HEK293 (cell line): ENCODE measurements around the gene MDFI.

ENCODE experiments used
- CTCF ChIP-seq: fragments of 450-650 bp; formaldehyde crosslinking; IDR thresholded peaks from 2 replicates; pipeline ENCODE4 v1.5.1; 2016; ENCODE audit warnings: missing biosample characterization, missing genetic modification characterization
- MEIS1 ChIP-seq: sonication (generic); formaldehyde crosslinking; IDR thresholded peaks from 2 replicates; pipeline ENCODE4 v1.8.1; 2022; ENCODE audit warnings: missing genetic modification reagents, mild to moderate bottlenecking, borderline replicate concordance
- SALL2 ChIP-seq: fragments of 450-650 bp; formaldehyde crosslinking; IDR thresholded peaks from 2 replicates; pipeline ENCODE4 v1.5.0; 2017; ENCODE audit warnings: missing biosample characterization, mild to moderate bottlenecking, missing genetic modification characterization, borderline replicate concordance
- ZNF560 ChIP-seq: fragments of 450-650 bp; formaldehyde crosslinking; IDR thresholded peaks from 2 replicates; pipeline ENCODE4 v1.5.1; 2017; ENCODE audit warnings: missing biosample characterization, missing genetic modification characterization, borderline replicate concordance
- ZNF610 ChIP-seq: fragments of 450-650 bp; formaldehyde crosslinking; IDR thresholded peaks from 2 replicates; pipeline ENCODE4 v1.5.1; 2016; ENCODE audit warnings: missing biosample characterization, missing genetic modification characterization, borderline replicate concordance
- ZNF707 ChIP-seq: fragments of 450-650 bp; formaldehyde crosslinking; IDR thresholded peaks from 2 replicates; pipeline ENCODE4 v1.5.1; 2016; ENCODE audit warnings: missing biosample characterization, missing genetic modification characterization
- TF ChIP-seq, protein P1 (sequence below): fragments of 450-650 bp; formaldehyde crosslinking; IDR thresholded peaks from 2 replicates; pipeline ENCODE4 v1.5.1; 2016; ENCODE audit warnings: missing biosample characterization, missing genetic modification characterization
- TF ChIP-seq, protein P2 (sequence below): fragments of 450-650 bp; formaldehyde crosslinking; IDR thresholded peaks from 2 replicates; pipeline ENCODE4 v1.5.1; 2016; ENCODE audit warnings: missing biosample characterization, missing genetic modification characterization

DNA sequence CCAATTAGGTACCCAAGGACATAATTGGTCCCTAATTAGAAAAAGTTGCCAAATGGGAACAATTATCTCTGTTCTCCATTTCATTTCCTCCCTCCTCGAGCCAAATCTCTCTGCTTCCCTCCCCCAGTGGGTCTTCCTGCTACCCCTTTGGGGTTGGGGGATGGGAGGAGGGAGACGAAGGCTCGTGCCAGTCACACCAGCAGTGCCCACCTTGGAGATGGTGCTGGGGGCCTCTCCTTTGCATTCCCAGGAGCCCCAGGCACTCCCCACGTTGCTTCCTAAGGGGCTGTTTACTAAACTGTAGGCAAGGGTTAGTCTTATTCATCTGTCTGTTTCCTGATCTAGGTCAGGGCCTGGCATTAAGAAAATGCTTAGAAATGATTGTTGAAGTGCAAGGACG, 33.1 kb downstream of the MDFI start:
- no peak for TF ChIP-seq CTCF (tag by site-specific recombination)
- TF ChIP-seq, protein P1, sequence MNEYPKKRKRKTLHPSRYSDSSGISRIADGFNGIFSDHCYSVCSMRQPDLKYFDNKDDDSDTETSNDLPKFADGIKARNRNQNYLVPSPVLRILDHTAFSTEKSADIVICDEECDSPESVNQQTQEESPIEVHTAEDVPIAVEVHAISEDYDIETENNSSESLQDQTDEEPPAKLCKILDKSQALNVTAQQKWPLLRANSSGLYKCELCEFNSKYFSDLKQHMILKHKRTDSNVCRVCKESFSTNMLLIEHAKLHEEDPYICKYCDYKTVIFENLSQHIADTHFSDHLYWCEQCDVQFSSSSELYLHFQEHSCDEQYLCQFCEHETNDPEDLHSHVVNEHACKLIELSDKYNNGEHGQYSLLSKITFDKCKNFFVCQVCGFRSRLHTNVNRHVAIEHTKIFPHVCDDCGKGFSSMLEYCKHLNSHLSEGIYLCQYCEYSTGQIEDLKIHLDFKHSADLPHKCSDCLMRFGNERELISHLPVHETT (tag by site-specific recombination), result no peak
- no peak for TF ChIP-seq ZNF610 (tag by site-specific recombination)
- TF ChIP-seq, protein P2, sequence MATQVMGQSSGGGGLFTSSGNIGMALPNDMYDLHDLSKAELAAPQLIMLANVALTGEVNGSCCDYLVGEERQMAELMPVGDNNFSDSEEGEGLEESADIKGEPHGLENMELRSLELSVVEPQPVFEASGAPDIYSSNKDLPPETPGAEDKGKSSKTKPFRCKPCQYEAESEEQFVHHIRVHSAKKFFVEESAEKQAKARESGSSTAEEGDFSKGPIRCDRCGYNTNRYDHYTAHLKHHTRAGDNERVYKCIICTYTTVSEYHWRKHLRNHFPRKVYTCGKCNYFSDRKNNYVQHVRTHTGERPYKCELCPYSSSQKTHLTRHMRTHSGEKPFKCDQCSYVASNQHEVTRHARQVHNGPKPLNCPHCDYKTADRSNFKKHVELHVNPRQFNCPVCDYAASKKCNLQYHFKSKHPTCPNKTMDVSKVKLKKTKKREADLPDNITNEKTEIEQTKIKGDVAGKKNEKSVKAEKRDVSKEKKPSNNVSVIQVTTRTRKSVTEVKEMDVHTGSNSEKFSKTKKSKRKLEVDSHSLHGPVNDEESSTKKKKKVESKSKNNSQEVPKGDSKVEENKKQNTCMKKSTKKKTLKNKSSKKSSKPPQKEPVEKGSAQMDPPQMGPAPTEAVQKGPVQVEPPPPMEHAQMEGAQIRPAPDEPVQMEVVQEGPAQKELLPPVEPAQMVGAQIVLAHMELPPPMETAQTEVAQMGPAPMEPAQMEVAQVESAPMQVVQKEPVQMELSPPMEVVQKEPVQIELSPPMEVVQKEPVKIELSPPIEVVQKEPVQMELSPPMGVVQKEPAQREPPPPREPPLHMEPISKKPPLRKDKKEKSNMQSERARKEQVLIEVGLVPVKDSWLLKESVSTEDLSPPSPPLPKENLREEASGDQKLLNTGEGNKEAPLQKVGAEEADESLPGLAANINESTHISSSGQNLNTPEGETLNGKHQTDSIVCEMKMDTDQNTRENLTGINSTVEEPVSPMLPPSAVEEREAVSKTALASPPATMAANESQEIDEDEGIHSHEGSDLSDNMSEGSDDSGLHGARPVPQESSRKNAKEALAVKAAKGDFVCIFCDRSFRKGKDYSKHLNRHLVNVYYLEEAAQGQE (tag by site-specific recombination), result no peak
- TF ChIP-seq SALL2 (tag by site-specific recombination), result no peak
- no peak for TF ChIP-seq ZNF560 (tag by site-specific recombination)
- TF ChIP-seq MEIS1 (CRISPR knock-in tag), result no peak
- TF ChIP-seq ZNF707 (tag by site-specific recombination), result no peak
